Astrocyte of the cerebellum (primary cell): ENCODE results near the gene CLDN16.

ENCODE experiments used
- DNase-seq: peaks from one replicate; pipeline ENCODE4 v3.0.0-alpha.2; 2011; ENCODE audit warnings: low read depth
- H3K4me3 ChIP-seq: 2 replicates; pipeline ENCODE4 v1.5.1; 2011; ENCODE audit warnings: mild to moderate bottlenecking, low read depth, low read length, moderate library complexity
- CTCF ChIP-seq: IDR thresholded peaks from 2 replicates; pipeline ENCODE4 v1.5.1; 2012; ENCODE audit warnings: low read length, low read depth, moderate library complexity, mild to moderate bottlenecking; ENCODE audit errors: missing control alignments
- in situ Hi-C: cut with HindIII; loops from 2 replicates; pipeline ENCODE4 v1.10.0; 2017; ENCODE audit warnings: low sequenced_read_pairs

The CLDN16 gene

GRCh38 chr3:190371152-190371551, 16.8 kb upstream of the CLDN16 start:
- in situ Hi-C loops: no loop called here
- DNase-seq: no peak
- TF ChIP-seq CTCF: no peak
- no peak overlapping the region for H3K4me3 ChIP-seq

- no peak overlapping the region for H3K4me3 ChIP-seq
- in situ Hi-C loops: no loop called here
- no peak for DNase-seq
- TF ChIP-seq CTCF: no peak
Measured at GRCh38 chr3:190375246-190375645, 12.7 kb upstream of the CLDN16 start.

GRCh38 chr3:190375671-190376070, 12.3 kb upstream of the CLDN16 start:
- no peak for DNase-seq
- in situ Hi-C loops: no loop called here
- TF ChIP-seq CTCF: no peak
- H3K4me3 ChIP-seq: no peak overlapping the region

GRCh38 chr3:190378240-190378891, 9.6 kb upstream of the CLDN16 start:
- in situ Hi-C loops: no loop called here
- no peak overlapping the region for H3K4me3 ChIP-seq
- TF ChIP-seq CTCF: no peak
- DNase-seq: peak; percentile 82

GRCh38 chr3:190380184-190380583, 7.8 kb upstream of the CLDN16 start:
- TF ChIP-seq CTCF: no peak
- in situ Hi-C loops: no loop called here
- H3K4me3 ChIP-seq: no peak overlapping the region
- DNase-seq: no peak

- no peak for DNase-seq
- in situ Hi-C loops: no loop called here
Measured at GRCh38 chr3:190381441-190381840, 6.5 kb upstream of the CLDN16 start.

More at GRCh38 chr3:190381441-190381840, 6.5 kb upstream of the CLDN16 start:
- H3K4me3 ChIP-seq: no peak overlapping the region
- TF ChIP-seq CTCF: no peak
